ENCODE measurements around the gene KIRREL3. TPM values are rescaled to one million over a fixed set of nuclear protein-coding genes. Genes with fewer than 3 reads are reported as not detected.

KIRREL3 gene
- total and polyA plus RNA-seq, 2 of the 8 experiments (the other 6 are each of a cell fraction or from before 2014, with no cell fraction given), result 0.29 to 0.32 TPM

- H2BK15ac ChIP-seq (ENCODE audit: low read length), result no peak overlapping the region
- ChIA-PET CTCF (ENCODE audit: partially characterized antibody) (interaction anchor here (1.4 to 1.7 kb wide), 2 partner anchors 13 to 60 kb away, joined by 3 to 4 read pairs; no protein-coding TSS in a partner anchor), POLR2A (ENCODE audit: partially characterized antibody) (no interaction called here)
- H3K9ac ChIP-seq (replicated peaks in 1 of 4; ENCODE audit: extremely low read depth in 1 of 4, low read depth in 3 of 4, low read length in 3 of 4), result no peak overlapping the region
- no peak overlapping the region for H4K5ac ChIP-seq (ENCODE audit: insufficient read length, low read depth, low read length)
- no peaks in the 10 kb centered on the region for H3K9me3 ChIP-seq (ENCODE audit: insufficient read depth in 2 of 2, low read depth in 1 of 2, low read length in 1 of 2)
- no peak overlapping the region for H4K8ac ChIP-seq (ENCODE audit: extremely low read depth, insufficient read depth, low read length)
- no peak overlapping the region for H4K91ac ChIP-seq (replicated peaks; ENCODE audit: insufficient read length, low read length)
- H3K14ac ChIP-seq (ENCODE audit: insufficient read length), result no peak overlapping the region
- H2BK12ac ChIP-seq (ENCODE audit: low read depth, low read length), result no peak overlapping the region
- no peaks in the 10 kb centered on the region for H4K20me1 ChIP-seq (replicated peaks in 1 of 2; ENCODE audit: control insufficient read depth in 1 of 2, insufficient read depth in 2 of 2, low read length in 2 of 2)
- H2AK5ac ChIP-seq (ENCODE audit: low read depth, low read length), result no peak overlapping the region
- no peaks in the 10 kb centered on the region for H3K23me2 ChIP-seq (ENCODE audit: low read depth, low read length)
- TF ChIP-seq TCF12 (IDR thresholded peaks at IDR 0.05; ENCODE audit: low read depth, low read length) (no peak), BCL11A (IDR thresholded peaks at IDR 0.05; ENCODE audit: low read depth in 2 of 2, low read length in 2 of 2) (no peak), EP300 (IDR thresholded peaks at IDR 0.05; ENCODE audit: borderline replicate concordance in 1 of 2, low read depth in 2 of 2, low read length in 2 of 2) (no peak), CHD1 (IDR thresholded peaks at IDR 0.05; ENCODE audit: low read depth, low read length) (no peak), GABPA (IDR thresholded peaks at IDR 0.05; ENCODE audit: borderline replicate concordance, insufficient read depth, low read length) (no peak), YY1 (IDR thresholded peaks at IDR 0.05; ENCODE audit: low read depth, low read length) (no peak), SP1 (IDR thresholded peaks at IDR 0.05; ENCODE audit: low read depth, low read length) (no peak), RNF2 (IDR thresholded peaks at IDR 0.05; ENCODE audit: borderline replicate concordance, low read depth, low read length, missing control alignments, poor library complexity, severe bottlenecking) (no peak), RXRA (IDR thresholded peaks at IDR 0.05; ENCODE audit: insufficient read depth, low read depth, low read length) (no peak), ZNF274 (IDR thresholded peaks at IDR 0.05; ENCODE audit: borderline replicate concordance, extremely low read depth, low read length) (no peak), HDAC2 (IDR thresholded peaks at IDR 0.05; ENCODE audit: borderline replicate concordance in 1 of 2, low read depth in 2 of 2, low read length in 2 of 2) (no peak)
- TF ChIP-seq, protein P1, sequence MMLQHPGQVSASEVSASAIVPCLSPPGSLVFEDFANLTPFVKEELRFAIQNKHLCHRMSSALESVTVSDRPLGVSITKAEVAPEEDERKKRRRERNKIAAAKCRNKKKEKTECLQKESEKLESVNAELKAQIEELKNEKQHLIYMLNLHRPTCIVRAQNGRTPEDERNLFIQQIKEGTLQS (IDR thresholded peaks at IDR 0.05; ENCODE audit: insufficient read depth, low read depth, low read length), result no peak
- H3K4ac ChIP-seq (replicated peaks; ENCODE audit: insufficient read length, low read depth, low read length), result no peak overlapping the region
- no peak overlapping the region for H2BK120ac ChIP-seq (replicated peaks; ENCODE audit: low read depth, low read length)
- no peak overlapping the region for H2AFZ ChIP-seq (ENCODE audit: low read length)
- no peak overlapping the region for H3K4me3 ChIP-seq (ENCODE audit: extremely low read depth in 1 of 4, insufficient read depth in 2 of 4, low read depth in 3 of 4, low read length in 4 of 4)
- no peak overlapping the region for H3K23ac ChIP-seq (ENCODE audit: insufficient read length)
- H3K36me3 ChIP-seq (ENCODE audit: control insufficient read depth in 2 of 4, insufficient read depth in 4 of 4, low read length in 3 of 4), result no peaks in the 10 kb centered on the region
- no peak overlapping the region for H3K27ac ChIP-seq (ENCODE audit: low read depth, low read length)
- H3K4me1 ChIP-seq (replicated peaks in 1 of 4; ENCODE audit: control insufficient read depth in 3 of 4, insufficient read depth in 4 of 4, low read length in 3 of 4), result peaks cover 5 to 20% (median 13%) of the 10 kb centered on the region in 4 experiments
- no peak overlapping the region for H3K18ac ChIP-seq (ENCODE audit: extremely low read depth, low read length)
- WGBS, 2 experiments (ENCODE audit: extremely low coverage in 1 of 2, insufficient coverage in 1 of 2, insufficient read length in 1 of 2, insufficient replicate concordance in 2 of 2, low coverage in 1 of 2, low lambda C conversion rate in 2 of 2, missing lambda C conversion rate in 1 of 2), result 83% methylated on average over 5 of the region's 5 CpGs; no CpG with 5 or more reads in 1 of the 2 experiments
- DNase-seq (ENCODE audit: low read depth in 1 of 2, low spot score in 2 of 2), result no peak
- FAIRE-seq, result no peak
- no peaks in the 10 kb centered on the region for H3K27me3 ChIP-seq (replicated peaks in 1 of 4; ENCODE audit: control insufficient read depth in 3 of 4, extremely low read depth in 1 of 4, insufficient read depth in 3 of 4, low read length in 3 of 4)
- H3K56ac ChIP-seq (replicated peaks; ENCODE audit: insufficient read length, low read depth, low read length), result no peak overlapping the region
- H3K79me1 ChIP-seq (ENCODE audit: low read depth, low read length), result no peaks in the 10 kb centered on the region
- H2BK20ac ChIP-seq (ENCODE audit: low read length), result no peak overlapping the region
- H3K4me2 ChIP-seq (ENCODE audit: insufficient read depth in 1 of 2, low read depth in 2 of 2, low read length in 2 of 2), result no peak overlapping the region
- H3K79me2 ChIP-seq (ENCODE audit: control insufficient read depth in 1 of 2, insufficient read depth in 2 of 2, low read length in 2 of 2), result no peaks in the 10 kb centered on the region
- no peak overlapping the region for H2BK5ac ChIP-seq (ENCODE audit: low read depth, low read length)
These were observed 453.9 kb downstream of the KIRREL3 start for GRCh38 chr11:126546694-126547093.

Data from H1 (cell line).